ENCODE measurements around the gene RAB11FIP3.
"Not testable (repeated sequence)": the region's sequence is repeated elsewhere in the genome, so short reads cannot be mapped to it uniquely, and the experiment has no call there.

Gene RAB11FIP3, protein sequence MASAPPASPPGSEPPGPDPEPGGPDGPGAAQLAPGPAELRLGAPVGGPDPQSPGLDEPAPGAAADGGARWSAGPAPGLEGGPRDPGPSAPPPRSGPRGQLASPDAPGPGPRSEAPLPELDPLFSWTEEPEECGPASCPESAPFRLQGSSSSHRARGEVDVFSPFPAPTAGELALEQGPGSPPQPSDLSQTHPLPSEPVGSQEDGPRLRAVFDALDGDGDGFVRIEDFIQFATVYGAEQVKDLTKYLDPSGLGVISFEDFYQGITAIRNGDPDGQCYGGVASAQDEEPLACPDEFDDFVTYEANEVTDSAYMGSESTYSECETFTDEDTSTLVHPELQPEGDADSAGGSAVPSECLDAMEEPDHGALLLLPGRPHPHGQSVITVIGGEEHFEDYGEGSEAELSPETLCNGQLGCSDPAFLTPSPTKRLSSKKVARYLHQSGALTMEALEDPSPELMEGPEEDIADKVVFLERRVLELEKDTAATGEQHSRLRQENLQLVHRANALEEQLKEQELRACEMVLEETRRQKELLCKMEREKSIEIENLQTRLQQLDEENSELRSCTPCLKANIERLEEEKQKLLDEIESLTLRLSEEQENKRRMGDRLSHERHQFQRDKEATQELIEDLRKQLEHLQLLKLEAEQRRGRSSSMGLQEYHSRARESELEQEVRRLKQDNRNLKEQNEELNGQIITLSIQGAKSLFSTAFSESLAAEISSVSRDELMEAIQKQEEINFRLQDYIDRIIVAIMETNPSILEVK

DNA sequence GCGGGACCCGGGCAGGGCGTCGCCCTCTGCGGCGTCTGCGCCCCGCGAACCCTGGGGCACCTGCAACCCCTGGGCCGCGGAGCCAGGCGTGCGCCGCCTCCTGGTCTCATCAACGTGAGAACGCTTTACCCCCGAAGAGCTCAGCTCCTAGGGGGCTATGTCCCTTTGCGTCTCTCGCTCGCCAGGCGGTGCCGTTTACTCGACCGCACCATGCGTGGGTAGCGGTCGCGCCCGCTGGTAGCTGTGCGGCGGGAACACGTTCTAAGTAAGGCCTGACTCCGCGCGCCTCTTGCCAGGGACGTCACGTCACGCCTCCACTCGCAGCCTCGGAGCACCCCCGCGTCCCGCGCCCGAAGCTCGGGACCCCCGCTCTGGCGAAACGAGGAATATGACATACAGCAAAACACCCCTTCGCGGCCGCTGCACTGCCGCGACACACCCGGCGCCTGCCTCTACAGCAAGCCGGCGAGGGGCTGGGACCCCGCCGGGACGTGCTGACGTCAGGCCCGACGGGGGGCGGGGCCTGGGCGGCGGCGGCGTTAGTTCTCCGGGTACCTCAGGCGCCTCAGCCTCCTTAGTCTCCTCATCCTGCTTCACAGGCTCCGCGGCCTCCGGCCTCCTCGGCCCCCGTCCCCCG is at the start of gene RAB11FIP3:
Gene RAB11FIP3, plus strand, starts transcription at position 568 of the 637 bp plus-strand sequence. CDS start 358 bp downstream, outside the sequence.
- H3K4me3 ChIP-seq (ENCODE audit: low read length) = peak within 1 kb of the TSS; percentile 74
- TF ChIP-seq, protein P1, sequence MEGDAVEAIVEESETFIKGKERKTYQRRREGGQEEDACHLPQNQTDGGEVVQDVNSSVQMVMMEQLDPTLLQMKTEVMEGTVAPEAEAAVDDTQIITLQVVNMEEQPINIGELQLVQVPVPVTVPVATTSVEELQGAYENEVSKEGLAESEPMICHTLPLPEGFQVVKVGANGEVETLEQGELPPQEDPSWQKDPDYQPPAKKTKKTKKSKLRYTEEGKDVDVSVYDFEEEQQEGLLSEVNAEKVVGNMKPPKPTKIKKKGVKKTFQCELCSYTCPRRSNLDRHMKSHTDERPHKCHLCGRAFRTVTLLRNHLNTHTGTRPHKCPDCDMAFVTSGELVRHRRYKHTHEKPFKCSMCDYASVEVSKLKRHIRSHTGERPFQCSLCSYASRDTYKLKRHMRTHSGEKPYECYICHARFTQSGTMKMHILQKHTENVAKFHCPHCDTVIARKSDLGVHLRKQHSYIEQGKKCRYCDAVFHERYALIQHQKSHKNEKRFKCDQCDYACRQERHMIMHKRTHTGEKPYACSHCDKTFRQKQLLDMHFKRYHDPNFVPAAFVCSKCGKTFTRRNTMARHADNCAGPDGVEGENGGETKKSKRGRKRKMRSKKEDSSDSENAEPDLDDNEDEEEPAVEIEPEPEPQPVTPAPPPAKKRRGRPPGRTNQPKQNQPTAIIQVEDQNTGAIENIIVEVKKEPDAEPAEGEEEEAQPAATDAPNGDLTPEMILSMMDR (conservative IDR thresholded peaks at IDR 0.05; ENCODE audit: low read depth, low read length) = peak; percentile 27
- peak; percentile 32 for DNase-seq (ENCODE audit: low read depth)

DNA sequence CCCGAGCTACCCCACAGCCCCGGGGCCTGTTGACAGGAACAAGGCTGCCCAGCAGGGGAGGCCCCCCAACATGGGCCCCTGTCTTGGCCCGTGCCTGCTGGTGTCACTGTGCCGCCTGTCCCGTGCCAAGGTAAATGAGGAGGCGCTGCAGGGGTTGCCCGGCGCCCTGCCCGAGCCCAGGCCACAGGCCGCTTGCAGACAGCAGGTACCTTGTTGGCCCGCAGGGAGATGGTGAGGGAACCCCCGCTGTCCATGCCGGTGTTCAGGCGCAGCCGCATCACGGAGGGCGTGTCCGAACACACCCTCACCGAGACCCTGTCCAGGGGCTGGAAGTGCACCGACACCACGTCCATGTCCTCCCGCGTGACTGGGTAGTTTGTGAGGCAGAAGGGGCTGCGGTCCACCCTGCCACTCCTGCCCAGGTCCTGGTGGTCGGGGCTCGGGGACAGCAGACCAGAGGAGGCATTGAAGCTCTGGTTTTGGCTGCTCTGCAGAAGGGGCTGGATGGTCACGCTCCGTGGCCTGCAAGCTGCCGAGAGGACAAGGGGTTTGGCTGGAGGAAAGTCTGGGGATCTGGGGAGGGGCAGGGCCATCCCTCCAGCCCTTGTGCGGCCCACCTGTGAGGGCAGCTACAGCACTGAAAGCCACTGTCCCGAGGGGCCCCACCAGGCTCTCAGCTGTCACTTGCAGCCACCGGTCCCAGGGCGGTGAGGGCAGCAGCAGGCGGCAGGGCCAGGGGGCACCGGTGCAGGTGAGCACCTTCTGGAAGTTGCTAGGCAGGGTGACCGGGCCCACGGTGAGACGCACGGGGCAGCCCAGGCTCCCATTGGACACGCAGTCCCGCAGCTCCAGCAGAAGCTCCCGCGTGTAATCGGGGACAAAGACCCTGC is 49.3 kb upstream of the RAB11FIP3 start:
- H3K4me3 ChIP-seq (ENCODE audit: low read length) = no peak overlapping the region
- no peak for DNase-seq (ENCODE audit: low read depth)
- TF ChIP-seq, protein P1 (conservative IDR thresholded peaks at IDR 0.05; ENCODE audit: low read depth, low read length) = no peak

DNA sequence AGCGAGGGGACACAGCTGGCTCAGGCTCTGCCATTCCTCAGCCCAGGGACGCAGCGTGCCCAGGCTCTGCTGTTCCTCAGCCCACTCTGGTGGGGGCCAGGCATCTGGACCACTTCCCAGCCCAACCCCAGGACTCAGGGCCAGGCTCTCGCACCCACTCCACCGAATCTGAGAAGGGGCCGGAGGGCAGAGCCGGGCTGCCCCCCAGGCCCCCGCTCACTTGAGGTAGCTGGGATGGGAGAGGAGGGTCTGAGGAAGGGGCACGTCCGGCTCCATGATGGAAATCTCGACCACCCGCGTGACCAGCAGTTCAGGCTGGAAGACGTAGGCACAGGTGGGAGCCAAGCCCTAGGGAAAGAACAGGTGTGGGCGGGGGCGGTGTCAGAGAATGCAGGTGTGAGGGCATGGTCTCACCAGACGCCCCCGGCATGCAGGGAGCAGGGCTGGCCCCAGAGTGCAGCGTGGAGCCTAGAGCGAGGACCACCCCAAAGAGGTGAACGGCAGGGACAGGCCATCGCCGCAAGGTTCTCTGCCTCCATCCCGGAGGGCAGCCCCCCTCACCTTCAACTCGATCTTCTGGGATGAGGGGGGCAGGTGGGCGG is 48.5 kb upstream of the RAB11FIP3 start:
- TF ChIP-seq, protein P1 (conservative IDR thresholded peaks at IDR 0.05; ENCODE audit: low read depth, low read length) = no peak
- H3K4me3 ChIP-seq (ENCODE audit: low read length) = no peak overlapping the region
- DNase-seq (ENCODE audit: low read depth) = no peak

DNA sequence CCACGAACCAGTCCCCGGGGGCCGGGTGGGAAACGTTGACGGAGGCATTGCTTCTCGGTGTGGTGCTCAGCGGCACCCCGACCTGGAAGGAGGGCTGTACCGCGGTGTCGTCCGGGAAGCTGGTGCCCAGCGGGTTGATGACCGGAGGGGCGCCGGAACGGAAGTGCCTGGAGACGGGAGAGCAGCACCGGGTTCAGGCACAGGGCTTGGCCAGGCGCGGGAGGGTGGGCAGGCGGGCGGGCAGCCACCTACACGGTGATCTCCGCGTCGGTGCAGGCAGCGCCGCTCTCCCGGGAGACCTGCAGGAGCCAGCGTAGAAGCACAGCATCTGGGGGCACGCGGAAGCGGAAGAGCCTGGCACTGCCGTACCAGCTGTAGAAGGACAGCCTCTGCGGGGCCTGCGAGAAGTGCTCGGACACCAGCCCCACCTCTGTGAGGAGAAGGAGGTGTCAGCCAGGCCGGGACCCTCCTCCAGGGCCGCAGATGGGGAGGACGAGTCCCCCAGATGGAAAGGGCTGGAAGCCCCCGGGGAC is 48.0 kb upstream of the RAB11FIP3 start:
- DNase-seq (ENCODE audit: low read depth) = no peak
- TF ChIP-seq, protein P1 (conservative IDR thresholded peaks at IDR 0.05; ENCODE audit: low read depth, low read length) = no peak
- H3K4me3 ChIP-seq (ENCODE audit: low read length) = no peak overlapping the region

DNA sequence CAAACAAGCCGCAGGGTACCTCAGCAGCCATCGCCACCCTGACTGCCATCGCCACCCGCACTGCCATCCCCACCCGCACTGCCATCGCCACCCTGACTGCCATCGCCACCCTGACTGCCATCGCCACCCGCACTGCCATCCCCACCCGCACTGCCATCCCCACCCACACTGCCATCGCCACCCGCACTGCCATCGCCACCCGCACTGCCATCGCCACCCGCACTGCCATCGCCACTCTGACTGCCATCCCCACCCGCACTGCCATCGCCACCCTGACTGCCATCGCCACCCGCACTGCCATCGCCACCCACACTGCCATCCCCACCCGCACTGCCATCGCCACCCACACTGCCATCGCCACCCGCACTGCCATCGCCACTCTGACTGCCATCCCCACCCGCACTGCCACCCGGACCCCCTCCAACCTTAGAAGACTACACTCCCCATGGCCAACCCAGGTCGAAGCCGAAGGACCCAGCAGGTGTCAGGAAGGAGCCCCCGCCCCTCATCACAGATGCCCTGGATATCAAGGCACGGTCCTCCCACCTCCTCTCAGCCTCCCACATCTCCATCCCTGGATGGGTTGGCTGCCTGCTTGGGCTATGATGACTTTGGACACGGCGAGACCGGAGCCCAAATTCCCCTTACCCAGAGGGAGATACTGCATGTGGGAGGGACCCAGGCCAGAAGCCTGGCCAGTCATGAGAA is 47.2 kb upstream of the RAB11FIP3 start:
- not testable (repeated sequence) for DNase-seq (ENCODE audit: low read depth); H3K4me3 ChIP-seq (ENCODE audit: low read length)

DNA sequence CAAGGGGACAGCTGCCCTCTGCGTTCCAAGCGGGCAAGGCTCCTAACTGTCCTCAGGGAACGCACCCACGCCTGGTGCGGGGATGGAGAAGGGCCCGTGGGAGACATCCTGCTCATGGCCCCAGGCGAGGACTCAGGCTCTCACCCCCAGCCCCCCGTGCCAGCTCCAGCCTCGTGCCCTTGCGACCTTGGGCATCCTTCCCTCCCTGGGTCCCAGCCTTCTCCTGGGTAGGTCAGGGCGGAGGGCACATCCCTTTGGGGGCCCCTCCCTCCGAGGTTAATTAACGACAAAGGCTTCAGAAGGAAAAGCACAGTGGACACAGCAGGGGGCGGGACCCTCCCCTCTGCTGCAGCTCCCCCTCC is 46.6 kb upstream of the RAB11FIP3 start:
- no peak overlapping the region for H3K4me3 ChIP-seq (ENCODE audit: low read length)
- no peak for DNase-seq (ENCODE audit: low read depth)
- TF ChIP-seq, protein P1 (conservative IDR thresholded peaks at IDR 0.05; ENCODE audit: low read depth, low read length) = no peak
